GM12865 (cell line): Measurements from ENCODE around the gene MTMR2.

Experiments
- DNase-seq: peaks from one replicate; pipeline ENCODE4 v3.0.0; 2010; ENCODE audit warnings: low read depth
- H3K4me3 ChIP-seq: 2 replicates; pipeline ENCODE4 v1.5.1; 2011; ENCODE audit warnings: mild to moderate bottlenecking, low read depth, low read length, control low read depth
- TF ChIP-seq, protein P1 (sequence below): IDR thresholded peaks from 2 replicates; pipeline ENCODE4 v1.5.1; 2011; ENCODE audit warnings: low read length, control low read depth, low read depth, inconsistent platforms; ENCODE audit not compliant: insufficient read depth; ENCODE audit errors: missing control alignments

Gene MTMR2

DNA sequence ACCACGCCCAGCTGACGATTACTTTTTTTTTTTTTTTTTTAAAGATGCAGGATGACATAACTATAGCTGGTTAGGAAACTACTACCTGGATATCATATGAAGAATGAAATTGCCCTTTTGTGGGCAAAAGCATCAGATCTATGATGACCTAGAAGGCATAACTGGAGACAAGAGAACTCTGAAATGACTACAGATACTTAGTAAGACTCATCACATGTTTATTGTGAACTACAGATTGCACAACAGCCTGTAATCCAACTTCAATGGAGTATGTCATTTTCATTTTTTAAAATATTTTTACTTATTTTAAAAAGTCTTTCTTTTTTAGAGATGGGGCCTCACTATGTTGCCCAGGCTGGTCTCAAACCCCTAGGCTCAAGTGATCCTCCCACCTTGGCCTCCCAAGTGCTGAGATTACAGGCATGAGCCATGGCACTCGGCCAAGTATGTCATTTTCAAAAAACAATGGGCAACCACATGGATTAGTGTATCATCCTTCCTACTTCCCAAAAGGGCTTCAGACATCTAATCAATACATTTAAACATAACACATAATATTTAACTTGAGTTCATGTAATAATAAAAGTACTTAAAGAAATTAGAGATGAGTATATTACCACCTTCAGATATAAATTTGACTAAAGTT lies 3.3 kb downstream of the MTMR2 start:
- TF ChIP-seq, protein P1, sequence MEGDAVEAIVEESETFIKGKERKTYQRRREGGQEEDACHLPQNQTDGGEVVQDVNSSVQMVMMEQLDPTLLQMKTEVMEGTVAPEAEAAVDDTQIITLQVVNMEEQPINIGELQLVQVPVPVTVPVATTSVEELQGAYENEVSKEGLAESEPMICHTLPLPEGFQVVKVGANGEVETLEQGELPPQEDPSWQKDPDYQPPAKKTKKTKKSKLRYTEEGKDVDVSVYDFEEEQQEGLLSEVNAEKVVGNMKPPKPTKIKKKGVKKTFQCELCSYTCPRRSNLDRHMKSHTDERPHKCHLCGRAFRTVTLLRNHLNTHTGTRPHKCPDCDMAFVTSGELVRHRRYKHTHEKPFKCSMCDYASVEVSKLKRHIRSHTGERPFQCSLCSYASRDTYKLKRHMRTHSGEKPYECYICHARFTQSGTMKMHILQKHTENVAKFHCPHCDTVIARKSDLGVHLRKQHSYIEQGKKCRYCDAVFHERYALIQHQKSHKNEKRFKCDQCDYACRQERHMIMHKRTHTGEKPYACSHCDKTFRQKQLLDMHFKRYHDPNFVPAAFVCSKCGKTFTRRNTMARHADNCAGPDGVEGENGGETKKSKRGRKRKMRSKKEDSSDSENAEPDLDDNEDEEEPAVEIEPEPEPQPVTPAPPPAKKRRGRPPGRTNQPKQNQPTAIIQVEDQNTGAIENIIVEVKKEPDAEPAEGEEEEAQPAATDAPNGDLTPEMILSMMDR = no peak
- DNase-seq = no peak
- H3K4me3 ChIP-seq = no peak overlapping the region

DNA sequence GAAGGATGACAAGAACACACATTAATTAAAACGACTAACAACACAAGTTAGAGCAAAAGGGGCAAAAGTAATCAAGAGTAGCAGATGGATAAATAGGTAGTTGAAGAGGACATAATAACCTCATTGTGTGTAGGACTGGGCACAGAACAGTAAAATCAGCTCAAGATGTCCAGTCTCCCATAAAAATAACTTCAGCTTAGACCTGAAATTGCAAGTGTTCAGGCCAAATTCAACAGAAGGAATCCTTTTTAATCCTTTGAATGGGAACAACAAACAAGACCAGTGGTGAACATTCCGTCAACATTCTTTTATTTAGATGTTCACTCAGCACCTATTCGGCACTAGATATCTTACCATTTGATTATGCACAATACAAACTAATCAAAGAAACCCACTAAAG lies 4.4 kb downstream of the MTMR2 start:
- TF ChIP-seq, protein P1 = no peak
- DNase-seq = no peak
- H3K4me3 ChIP-seq = no peak overlapping the region

DNA sequence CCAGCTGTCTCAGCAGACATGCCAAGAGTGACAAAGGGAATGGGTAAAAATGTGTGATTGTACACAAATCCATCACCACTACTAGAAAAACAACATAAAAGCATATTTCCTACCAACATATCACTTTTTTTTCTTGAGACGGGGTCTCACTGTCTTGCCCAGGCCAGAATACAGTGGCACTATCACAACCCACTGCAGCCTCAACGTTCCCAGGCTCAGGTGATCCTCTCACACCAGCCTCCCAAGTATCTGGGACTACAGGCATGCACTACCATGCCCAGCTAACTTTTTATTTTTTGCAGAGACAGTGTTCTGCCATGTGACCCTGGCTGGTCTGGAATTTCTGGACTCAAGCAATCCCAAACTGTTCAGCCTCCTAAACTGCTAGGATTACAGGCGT lies 5.2 kb downstream of the MTMR2 start:
- DNase-seq = no peak
- TF ChIP-seq, protein P1 = no peak

DNA sequence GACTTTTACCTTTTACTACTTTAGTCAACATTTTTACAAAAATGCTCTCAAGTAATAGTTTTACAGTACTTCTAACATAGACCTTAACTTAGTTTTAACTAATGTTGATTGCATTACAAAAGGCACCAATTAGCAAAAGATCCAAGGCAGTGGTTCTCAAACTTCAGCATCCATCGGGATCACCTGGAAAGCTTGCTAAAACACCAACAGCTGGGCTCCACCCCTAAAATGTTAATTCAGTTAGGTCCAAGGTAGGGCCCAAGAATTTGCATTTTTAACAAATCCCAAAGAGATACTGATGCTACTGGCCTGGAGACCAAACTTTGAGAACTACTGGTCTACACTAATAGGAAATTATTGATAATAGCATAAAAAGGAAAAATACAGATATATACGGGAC lies 5.9 kb downstream of the MTMR2 start:
- no peak for DNase-seq
- TF ChIP-seq, protein P1 = no peak
- H3K4me3 ChIP-seq = no peak overlapping the region

More for the DNA sequence above, 5.2 kb downstream of the MTMR2 start:
- H3K4me3 ChIP-seq = no peak overlapping the region

DNA sequence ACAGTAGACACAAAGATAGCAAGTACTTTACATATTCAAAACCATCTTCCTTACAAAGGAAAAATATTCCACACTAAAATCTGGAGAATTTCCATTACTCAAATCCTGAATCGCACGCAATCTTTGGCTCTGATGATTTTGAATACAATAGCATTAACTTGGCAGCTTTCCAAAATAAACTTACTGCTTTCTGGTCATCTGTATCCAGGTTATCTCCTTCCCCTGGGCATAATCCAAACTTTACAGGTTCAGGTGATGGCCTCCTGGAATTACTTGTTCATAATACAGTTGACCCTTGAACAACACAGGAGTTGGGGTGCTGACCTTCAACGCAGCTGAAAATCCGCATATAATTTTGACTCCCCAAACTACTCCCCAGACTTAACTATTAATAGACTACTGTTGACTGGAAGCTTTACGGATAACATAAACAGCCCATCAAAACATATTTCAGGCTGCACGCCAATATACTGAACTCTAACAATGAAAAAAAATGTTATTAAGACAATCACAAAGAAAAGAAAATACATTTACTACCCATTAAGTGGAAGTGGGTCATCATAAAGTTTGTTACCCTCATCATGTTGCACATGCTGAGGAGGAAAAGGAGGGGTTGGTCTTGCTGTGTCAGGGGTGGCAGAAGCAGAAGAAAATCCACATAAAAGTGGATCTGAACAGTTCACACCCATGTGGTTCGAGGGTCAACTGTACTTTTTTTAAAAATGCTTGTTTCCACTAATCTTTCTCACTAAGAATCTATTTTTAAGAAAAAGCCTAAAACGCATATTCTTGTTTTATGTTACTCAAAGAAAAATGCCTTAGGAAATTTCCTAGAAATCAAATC lies 6.5 kb downstream of the MTMR2 start:
- no peak overlapping the region for H3K4me3 ChIP-seq
- TF ChIP-seq, protein P1 = no peak
- DNase-seq = no peak

DNA sequence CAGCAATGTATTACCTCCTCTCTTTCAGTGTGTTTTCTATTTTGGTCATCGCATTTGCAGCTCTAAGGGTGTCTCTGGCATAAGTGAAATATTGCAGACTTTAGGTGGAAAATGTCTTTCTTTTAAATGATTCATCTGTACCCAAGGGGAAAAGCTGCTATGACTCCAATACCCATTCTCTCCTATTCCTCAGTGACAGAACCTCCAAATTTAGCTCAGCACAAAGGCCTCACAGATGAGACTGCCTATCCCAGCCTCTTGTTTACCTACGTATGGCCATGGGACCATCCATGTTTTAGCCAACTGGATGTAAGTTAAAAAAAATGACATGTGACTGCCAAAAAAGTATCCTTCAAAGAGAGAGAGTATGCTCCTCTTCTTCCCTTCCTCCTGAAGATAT lies 7.9 kb downstream of the MTMR2 start:
- no peak for DNase-seq
- TF ChIP-seq, protein P1 = no peak

More for the DNA sequence above, 7.9 kb downstream of the MTMR2 start:
- H3K4me3 ChIP-seq = no peak overlapping the region
